IMR-90 (cell line): Measurements from ENCODE around the gene SYT3.

ENCODE experiments used
- BHLHE40 ChIP-seq: fragments of 150-350 bp; IDR thresholded peaks from 2 replicates; pipeline ENCODE4 v1.6.1; 2016; ENCODE audit warnings: mild to moderate bottlenecking, low read depth, low read length
- CEBPB ChIP-seq: IDR thresholded peaks from 2 replicates; pipeline ENCODE4 v1.6.1; 2012; ENCODE audit warnings: low read depth, low read length, improper control_type of control experiment
- CHD1 ChIP-seq: IDR thresholded peaks from 2 replicates; pipeline ENCODE4 v1.6.1; 2012; ENCODE audit warnings: low read depth, low read length, improper control_type of control experiment
- ELK1 ChIP-seq: fragments of 150-350 bp; IDR thresholded peaks from 2 replicates; pipeline ENCODE4 v1.6.1; 2016; ENCODE audit warnings: low read depth, mild to moderate bottlenecking, low read length, moderate library complexity, borderline replicate concordance
- MAFK ChIP-seq: IDR thresholded peaks from 2 replicates; pipeline ENCODE4 v1.6.1; 2012; ENCODE audit warnings: low read depth, low read length, improper control_type of control experiment
- MXI1 ChIP-seq: IDR thresholded peaks from 2 replicates; pipeline ENCODE4 v1.6.1; 2012; ENCODE audit warnings: low read depth, mild to moderate bottlenecking, low read length, moderate library complexity, borderline replicate concordance
- POLR2A ChIP-seq: IDR thresholded peaks from 2 replicates; pipeline ENCODE4 v1.6.1; 2012; ENCODE audit warnings: mild to moderate bottlenecking, low read depth, low read length
- RAD21 ChIP-seq: IDR thresholded peaks from 2 replicates; pipeline ENCODE4 v1.6.1; 2012; ENCODE audit warnings: low read length, improper control_type of control experiment
- RFX5 ChIP-seq: IDR thresholded peaks from 2 replicates; pipeline ENCODE4 v1.8.0; 2012; ENCODE audit warnings: low read depth, mild to moderate bottlenecking, low read length, moderate library complexity
- SMC3 ChIP-seq: fragments of 150-350 bp; IDR thresholded peaks from 2 replicates; pipeline ENCODE4 v1.6.1; 2016; ENCODE audit warnings: low read depth, mild to moderate bottlenecking, antibody characterized with exemption, low read length, moderate library complexity
- TF ChIP-seq, protein P1 (sequence below): conservative IDR thresholded peaks from 2 replicates; pipeline ENCODE4 v1.5.1; 2012; ENCODE audit warnings: mild to moderate bottlenecking, low read depth, low read length, improper control_type of control experiment

GRCh38 chr19:50686310-50687032 lies 46.8 kb upstream of the SYT3 start:
- TF ChIP-seq POLR2A = no peak
- TF ChIP-seq SMC3 = no peak
- TF ChIP-seq, protein P1, sequence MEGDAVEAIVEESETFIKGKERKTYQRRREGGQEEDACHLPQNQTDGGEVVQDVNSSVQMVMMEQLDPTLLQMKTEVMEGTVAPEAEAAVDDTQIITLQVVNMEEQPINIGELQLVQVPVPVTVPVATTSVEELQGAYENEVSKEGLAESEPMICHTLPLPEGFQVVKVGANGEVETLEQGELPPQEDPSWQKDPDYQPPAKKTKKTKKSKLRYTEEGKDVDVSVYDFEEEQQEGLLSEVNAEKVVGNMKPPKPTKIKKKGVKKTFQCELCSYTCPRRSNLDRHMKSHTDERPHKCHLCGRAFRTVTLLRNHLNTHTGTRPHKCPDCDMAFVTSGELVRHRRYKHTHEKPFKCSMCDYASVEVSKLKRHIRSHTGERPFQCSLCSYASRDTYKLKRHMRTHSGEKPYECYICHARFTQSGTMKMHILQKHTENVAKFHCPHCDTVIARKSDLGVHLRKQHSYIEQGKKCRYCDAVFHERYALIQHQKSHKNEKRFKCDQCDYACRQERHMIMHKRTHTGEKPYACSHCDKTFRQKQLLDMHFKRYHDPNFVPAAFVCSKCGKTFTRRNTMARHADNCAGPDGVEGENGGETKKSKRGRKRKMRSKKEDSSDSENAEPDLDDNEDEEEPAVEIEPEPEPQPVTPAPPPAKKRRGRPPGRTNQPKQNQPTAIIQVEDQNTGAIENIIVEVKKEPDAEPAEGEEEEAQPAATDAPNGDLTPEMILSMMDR = no peak
- no peak for TF ChIP-seq ELK1
- TF ChIP-seq CHD1 = no peak
- no peak for TF ChIP-seq MXI1
- TF ChIP-seq CEBPB = no peak
- no peak for TF ChIP-seq RAD21
- TF ChIP-seq BHLHE40 = no peak
- TF ChIP-seq RFX5 = no peak
- no peak for TF ChIP-seq MAFK
